GM19372 (cell line): Measurements from ENCODE around the gene CNTN1.
"Not testable (repeated sequence)": the region's sequence is repeated elsewhere in the genome, so short reads cannot be mapped to it uniquely, and the experiment has no call there.

Experiments
- ATAC-seq: cut with Tn5 transposase; IDR thresholded peaks from one replicate; pipeline ENCODE4 v1.9.1; 2021; ENCODE audit warnings: mild to moderate bottlenecking, low read depth, moderate library complexity; ENCODE audit not compliant: unreplicated experiment

CNTN1 gene

GRCh38 chr12:41014643-41015020, 322.4 kb downstream of the CNTN1 start:
- ATAC-seq: no peak

- ATAC-seq: no peak
Observed at GRCh38 chr12:41018010-41018409, 325.8 kb downstream of the CNTN1 start.

GRCh38 chr12:41019461-41019860, 327.2 kb downstream of the CNTN1 start:
- no peak for ATAC-seq

DNA sequence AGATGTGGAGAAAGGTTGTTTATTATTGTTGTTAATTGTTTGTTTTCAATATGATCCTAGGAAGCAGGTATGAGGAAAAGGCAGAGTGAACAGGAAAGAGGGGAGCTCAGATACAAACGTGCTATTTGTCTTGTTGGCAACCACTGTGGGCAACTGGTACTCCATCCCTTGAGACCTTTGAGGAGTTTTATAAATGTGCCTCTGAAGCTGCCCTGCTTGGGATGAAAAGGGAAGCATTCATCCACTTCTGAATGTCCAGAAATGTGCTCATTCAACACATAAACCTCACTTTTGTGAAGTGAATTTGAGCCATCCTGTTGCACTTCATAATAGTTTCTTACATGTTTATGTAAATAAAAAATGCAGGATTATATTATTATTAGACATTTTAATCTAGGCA, 331.6 kb downstream of the CNTN1 start:
- ATAC-seq: no peak

DNA sequence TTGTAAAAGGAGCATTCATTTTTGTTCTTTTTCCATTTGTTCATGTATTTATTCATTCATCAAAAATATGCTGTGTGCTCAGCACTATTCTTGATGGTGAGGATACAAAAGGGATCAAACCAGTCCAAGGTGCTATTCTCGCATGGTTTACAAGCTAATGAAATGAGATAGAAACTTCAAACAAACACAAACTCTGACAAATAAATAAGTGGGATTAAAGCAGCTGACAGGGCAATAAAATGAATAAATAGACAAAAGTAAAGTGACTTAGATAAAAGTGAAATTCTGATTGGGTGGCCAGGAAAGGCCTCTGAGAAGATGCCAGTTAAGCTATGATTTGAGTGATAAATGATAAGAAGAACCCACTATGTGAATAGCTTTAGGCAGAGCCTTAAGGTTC, 333.9 kb downstream of the CNTN1 start:
- no peak for ATAC-seq

DNA sequence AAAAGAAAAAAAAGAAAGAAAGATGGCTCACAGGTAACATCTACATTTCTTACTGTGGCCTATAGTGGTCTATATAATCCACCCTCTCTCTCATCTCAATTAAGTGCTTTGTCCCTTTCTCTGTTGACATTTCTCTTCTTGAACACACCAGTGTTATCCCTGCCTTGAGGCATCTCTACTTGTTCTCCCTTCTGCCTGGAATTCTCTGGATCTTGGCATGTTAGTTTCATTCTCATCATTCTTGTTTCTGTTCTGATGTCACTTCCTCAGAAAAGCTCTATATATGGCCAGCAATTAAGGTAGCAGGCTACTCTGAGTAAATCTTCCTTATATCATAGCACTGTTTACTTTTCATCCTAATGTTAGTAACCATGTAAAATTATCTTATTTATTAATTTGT, 340.1 kb downstream of the CNTN1 start:
- no peak for ATAC-seq

DNA sequence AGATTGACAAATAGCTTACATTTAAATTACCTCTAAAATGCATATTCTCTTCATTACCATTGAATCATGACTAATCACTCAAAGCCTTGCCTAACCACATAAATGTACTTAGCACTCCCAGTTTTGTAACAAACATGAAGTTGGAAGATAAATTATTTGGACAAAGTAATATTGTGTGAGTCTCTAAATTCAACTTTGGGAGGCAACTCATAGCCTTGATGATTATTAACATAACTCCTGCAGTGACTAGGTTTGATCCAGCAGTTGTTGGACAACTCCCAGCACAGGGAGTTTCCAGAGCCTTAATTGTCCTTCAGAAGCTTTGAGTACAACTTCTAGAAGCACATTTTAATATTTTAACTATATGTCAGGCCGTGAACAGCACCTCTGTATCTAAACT, 342.4 kb downstream of the CNTN1 start:
- ATAC-seq: no peak

- ATAC-seq: no peak
Observed at GRCh38 chr12:41039461-41039860, 347.2 kb downstream of the CNTN1 start.

DNA sequence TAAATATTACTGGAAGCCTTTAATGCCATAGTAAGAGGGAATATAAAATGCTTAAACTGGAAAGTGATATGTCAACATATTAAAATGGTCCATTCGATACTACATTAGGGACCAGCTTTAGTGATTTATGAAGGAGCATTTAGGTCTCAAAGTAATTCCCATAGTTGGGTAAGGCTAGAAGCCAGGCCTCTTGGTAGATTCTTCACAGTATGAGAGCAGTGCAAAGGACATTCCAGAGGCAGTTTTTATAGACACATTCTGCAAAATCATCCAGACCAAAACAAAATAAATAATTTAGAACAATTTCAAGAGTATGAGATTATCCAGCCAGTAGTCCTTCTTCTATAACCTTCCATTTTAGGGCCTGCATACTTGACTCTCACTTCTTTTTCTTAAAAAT, 353.3 kb downstream of the CNTN1 start:
- no peak for ATAC-seq

GRCh38 chr12:41049033-41049432, 356.8 kb downstream of the CNTN1 start:
- no peak for ATAC-seq

GRCh38 chr12:41051954-41052353, 359.7 kb downstream of the CNTN1 start:
- no peak for ATAC-seq

GRCh38 chr12:41052441-41052840, 360.2 kb downstream of the CNTN1 start:
- ATAC-seq: no peak

GRCh38 chr12:41053046-41053445, 360.8 kb downstream of the CNTN1 start:
- no peak for ATAC-seq

DNA sequence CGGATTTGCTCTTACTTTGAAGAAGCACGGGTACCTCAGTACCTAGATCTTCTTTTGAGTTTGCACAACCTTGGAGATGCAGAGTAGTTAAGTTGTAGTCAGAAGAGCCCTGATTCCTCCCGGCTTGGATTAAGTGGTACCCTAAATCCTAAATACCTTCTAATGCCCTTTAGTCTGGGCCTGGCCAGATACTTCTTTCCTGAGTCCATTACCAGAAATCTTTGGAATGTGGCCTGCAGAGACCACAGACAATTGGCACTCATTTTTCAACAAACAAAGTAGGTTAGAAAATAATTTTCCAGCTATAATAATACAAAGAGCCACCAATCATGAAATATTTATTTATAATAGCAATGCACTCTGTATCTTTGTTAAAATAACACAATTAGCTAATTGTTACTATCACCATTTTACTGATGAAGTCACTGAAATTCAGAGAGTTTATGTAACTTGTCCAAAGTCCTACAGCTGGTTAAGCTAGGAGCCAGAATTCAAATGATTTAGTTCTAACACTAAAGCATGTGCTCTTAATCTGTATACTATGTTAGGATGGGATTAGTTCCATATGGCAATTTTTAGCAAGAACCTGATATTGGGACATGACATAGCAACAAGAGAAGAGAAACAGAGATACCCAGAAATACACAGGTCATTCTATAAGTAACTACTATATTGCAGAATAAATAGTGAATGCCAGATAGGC, 363.8 kb downstream of the CNTN1 start:
- ATAC-seq: no peak

- ATAC-seq: no peak
Observed at GRCh38 chr12:41058266-41058665, 366.0 kb downstream of the CNTN1 start.

DNA sequence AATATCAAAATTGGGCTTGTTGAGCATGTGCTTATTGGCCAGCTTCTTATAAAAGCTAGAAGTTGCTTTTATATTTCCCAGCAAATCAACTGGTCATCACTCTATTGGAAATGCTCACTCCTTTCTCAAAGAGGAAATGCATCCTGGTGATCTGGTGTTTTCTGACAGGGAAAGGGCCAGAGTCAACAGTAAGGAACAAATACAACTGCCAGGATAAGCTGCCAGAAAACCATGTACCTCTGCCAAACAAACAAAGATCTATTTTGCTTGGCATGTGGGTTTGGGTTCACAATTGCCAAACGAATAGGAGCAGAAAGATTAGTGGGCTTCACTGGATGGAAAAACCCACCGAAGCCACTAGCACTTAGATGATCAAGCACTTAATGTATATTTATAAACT, 369.0 kb downstream of the CNTN1 start:
- ATAC-seq: no peak

- no peak for ATAC-seq
Observed at GRCh38 chr12:41064411-41064810, 372.2 kb downstream of the CNTN1 start.

GRCh38 chr12:41067941-41068645, 375.9 kb downstream of the CNTN1 start:
- ATAC-seq: no peak

DNA sequence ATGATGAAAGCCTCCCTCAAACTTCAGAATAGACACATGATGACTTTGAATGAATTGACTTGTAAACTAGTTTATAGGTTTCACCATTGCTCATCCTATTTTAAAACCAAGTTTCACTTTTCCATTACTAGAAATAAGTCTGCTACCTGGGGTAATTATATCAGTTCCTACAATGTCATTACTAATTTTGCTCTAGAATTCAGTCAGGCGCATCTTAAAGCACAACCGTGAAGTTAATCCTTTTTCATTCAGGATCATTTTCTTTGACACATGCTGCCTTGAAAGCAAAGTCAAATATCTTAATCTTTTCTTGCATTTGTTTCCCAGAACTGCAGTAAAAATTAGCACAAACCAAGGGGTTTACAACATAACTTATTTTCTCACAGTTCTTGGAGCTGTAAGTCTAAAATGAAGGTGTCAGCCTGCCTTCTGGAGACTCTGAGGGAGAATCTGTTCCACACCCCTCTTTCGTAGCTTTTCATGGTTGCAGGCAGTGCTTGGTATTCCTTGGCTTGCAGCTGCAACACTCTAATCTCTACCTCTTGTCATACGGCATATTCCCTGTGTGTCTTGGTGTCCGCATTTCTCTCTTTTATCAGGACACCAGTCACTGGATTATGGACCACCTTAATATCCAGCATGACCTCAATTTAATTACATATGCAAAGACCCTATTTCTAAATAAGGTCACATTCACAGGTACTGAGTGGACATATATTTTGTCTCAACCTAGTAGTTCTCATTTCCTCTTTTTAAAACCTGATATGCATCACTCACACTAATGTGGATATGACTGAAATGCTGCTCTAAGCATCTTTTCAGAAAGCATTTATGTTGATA, 381.6 kb downstream of the CNTN1 start:
- no peak for ATAC-seq

DNA sequence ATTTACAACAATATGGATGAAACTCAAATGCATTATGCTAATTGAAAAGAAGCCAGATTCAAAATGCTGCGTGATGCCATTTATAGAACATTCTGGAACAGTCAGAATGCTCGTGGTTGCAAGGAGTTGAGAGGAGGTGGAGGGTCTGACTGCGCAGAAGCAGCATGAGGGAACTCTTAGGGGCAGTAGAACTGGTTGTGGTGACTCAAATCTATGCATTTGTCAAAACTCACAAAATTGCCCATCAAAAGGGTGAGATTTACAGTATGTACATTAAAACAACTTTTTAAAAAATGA, 382.2 kb downstream of the CNTN1 start:
- ATAC-seq: no peak

GRCh38 chr12:41076114-41076513, 383.9 kb downstream of the CNTN1 start:
- no peak for ATAC-seq

DNA sequence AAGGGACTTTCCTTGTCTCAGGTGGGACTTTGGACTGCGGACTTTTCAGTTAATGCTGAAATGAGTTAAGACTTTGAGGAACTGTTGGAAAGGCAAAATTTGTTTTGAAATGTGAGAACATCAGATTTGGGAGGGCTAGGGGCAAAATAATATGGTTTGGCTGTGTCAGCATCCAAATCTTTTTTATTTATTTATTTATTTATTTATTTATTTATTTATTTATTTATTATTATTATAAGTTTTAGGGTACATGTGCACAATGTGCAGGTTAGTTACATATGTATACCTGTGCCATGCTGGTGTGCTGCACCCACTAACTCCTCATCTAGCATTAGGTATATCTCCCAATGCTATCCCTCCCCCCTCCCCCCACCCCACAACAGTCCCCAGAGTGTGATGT, 389.0 kb downstream of the CNTN1 start:
- not testable (repeated sequence) for ATAC-seq
